Measurements from ENCODE around the gene CCDC167. TPM values are rescaled to one million over a fixed set of nuclear protein-coding genes. Genes with fewer than 3 reads are reported as not detected.

Gene CCDC167
- total and polyA plus RNA-seq, 7 donors, result 13.8 to 54.0 (median 24.8) TPM

DNA sequence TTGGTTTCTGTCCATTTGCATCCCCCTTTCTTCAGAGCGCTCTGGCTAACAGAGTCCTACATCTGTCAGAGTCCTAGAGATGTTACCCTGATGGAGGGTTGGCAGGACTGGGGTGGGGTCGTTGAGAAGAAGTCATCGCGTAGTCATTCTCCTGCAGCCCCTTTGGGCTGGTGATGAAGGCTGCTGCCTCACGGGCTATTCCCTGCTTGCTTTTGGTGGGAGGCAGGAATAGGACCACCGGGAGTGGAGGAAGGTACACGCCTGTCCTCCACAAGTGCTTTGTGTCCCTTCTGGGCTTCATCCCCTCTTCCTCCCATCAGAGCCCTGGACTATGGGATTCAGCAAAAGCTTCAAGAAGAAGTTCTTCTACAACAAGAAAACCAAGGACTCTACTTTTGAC is 20.9 kb downstream of the CCDC167 start:
- DNase-seq, result no peak
- Histone ChIP-seq H3K4me3 (no peak overlapping the region), H3K4me1 (peaks cover 0 to 26% (median 15%) of the 10 kb centered on the region in 4 donors), H3K36me3 (peaks cover 34 to 85% (median 55%) of the 10 kb centered on the region in 4 donors), H3K27me3 (no peaks in the 10 kb centered on the region), H3K9me3 (no peaks in the 10 kb centered on the region), H3K27ac (no peak overlapping the region)
- 94 to 95% methylated on average over 7 of the region's 7 CpGs for WGBS, 2 donors
- TF ChIP-seq CTCF (IDR thresholded peaks at IDR 0.05), result no peak
- TF ChIP-seq POLR2AphosphoS5 (IDR thresholded peaks at IDR 0.05), result no peak
- intact Hi-C loops (cut with DNase I), result no loop called here

GRCh38 chr6:37477656-37478435 is 21.8 kb downstream of the CCDC167 start:
- Histone ChIP-seq H3K36me3 (peaks cover 32 to 85% (median 55%) of the 10 kb centered on the region in 4 donors), H3K4me3 (no peak overlapping the region), H3K9me3 (no peaks in the 10 kb centered on the region), H3K27ac (no peak overlapping the region), H3K27me3 (no peaks in the 10 kb centered on the region), H3K4me1 (peaks cover 0 to 36% (median 22%) of the 10 kb centered on the region in 4 donors)
- intact Hi-C loops (cut with DNase I), result no loop called here
- no peak for DNase-seq
- WGBS, 2 donors, result 85 to 91% methylated on average over 18 of the region's 18 CpGs
- TF ChIP-seq POLR2AphosphoS5 (IDR thresholded peaks at IDR 0.05) (no peak), EP300 (IDR thresholded peaks at IDR 0.05) (no peak), POLR2A (IDR thresholded peaks at IDR 0.05) (no peak), CTCF (IDR thresholded peaks at IDR 0.05) (no peak)

- 78 to 83% methylated on average over 3 of the region's 3 CpGs for WGBS, 2 donors
- Histone ChIP-seq H3K27ac (no peak overlapping the region), H3K4me1 (peaks cover 0 to 39% (median 22%) of the 10 kb centered on the region in 4 donors), H3K27me3 (no peaks in the 10 kb centered on the region), H3K36me3 (peaks cover 31 to 87% (median 58%) of the 10 kb centered on the region in 4 donors), H3K4me3 (no peak overlapping the region), H3K9me3 (no peaks in the 10 kb centered on the region)
- intact Hi-C loops (cut with DNase I), result no loop called here
- DNase-seq, result no peak
- TF ChIP-seq CTCF (IDR thresholded peaks at IDR 0.05) (no peak), POLR2AphosphoS5 (IDR thresholded peaks at IDR 0.05) (no peak), EP300 (IDR thresholded peaks at IDR 0.05) (no peak)
These were observed 22.5 kb downstream of the CCDC167 start for GRCh38 chr6:37477191-37477590.

GRCh38 chr6:37474316-37474715 is 25.4 kb downstream of the CCDC167 start:
- WGBS, 2 donors, result 97 to 98% methylated on average over 4 of the region's 4 CpGs
- intact Hi-C loops (cut with DNase I), result no loop called here
- Histone ChIP-seq H3K4me1 (peaks cover 0 to 17% (median 7%) of the 10 kb centered on the region in 4 donors), H3K36me3 (peaks cover 32 to 87% (median 59%) of the 10 kb centered on the region in 4 donors), H3K9me3 (no peaks in the 10 kb centered on the region), H3K4me3 (no peak overlapping the region), H3K27me3 (no peaks in the 10 kb centered on the region), H3K27ac (peak overlapping the region in 1 of 4 donors; percentile 49)
- TF ChIP-seq EP300 (IDR thresholded peaks at IDR 0.05) (no peak), POLR2A (IDR thresholded peaks at IDR 0.05) (no peak), POLR2AphosphoS5 (IDR thresholded peaks at IDR 0.05) (no peak), CTCF (IDR thresholded peaks at IDR 0.05) (no peak)
- no peak for DNase-seq

Data from sigmoid colon (tissue), 7 donors.